Common myeloid progenitor, CD34-positive (primary cell): ENCODE measurements around the gene ADAMTSL1.

Source experiments
- CTCF ChIA-PET: fragments of 350-600 bp; sonication (Branson Sonifier 250); formaldehyde crosslinking; loops from one replicate; lab custom pipeline; 2021; ENCODE audit warnings: antibody characterized with exemption; lab: Charles Lee
- POLR2A ChIA-PET: fragments of 350-600 bp; sonication (Branson Sonifier 250); formaldehyde crosslinking; loops from one replicate; lab custom pipeline; 2021; ENCODE audit warnings: antibody characterized with exemption; lab: Charles Lee
- DNase-seq, 3 donors: peaks; one replicate each; pipeline versions ENCODE4 v3.0.0 to v3.0.0-alpha.2; 2013
- H3K27ac ChIP-seq, 2 experiments: 1 replicate in 1 of 2; 2 replicates in 1 of 2; pipeline ENCODE4 v1.7.0; 2013; ENCODE audit warnings: inconsistent platforms in 2 of 2, low read length in 2 of 2, mild to moderate bottlenecking in 2 of 2, low read depth in 1 of 2, moderate library complexity in 1 of 2; ENCODE audit not compliant: severe bottlenecking in 2 of 2, insufficient read depth in 1 of 2, poor library complexity in 1 of 2
- H3K27me3 ChIP-seq, 5 experiments: replicated peaks in 2 of 5; 1 replicate in 3 of 5; 2 replicates in 2 of 5; pipeline versions ENCODE4 v1.6.1 to v1.7.0; 2013; ENCODE audit warnings: low read length in 4 of 5, mild to moderate bottlenecking in 2 of 5, moderate library complexity in 2 of 5, inconsistent platforms in 1 of 5; ENCODE audit not compliant: insufficient read depth in 5 of 5, control insufficient read depth in 4 of 5
- H3K36me3 ChIP-seq, 4 experiments: 1 replicate in 2 of 4; 2 replicates in 2 of 4; pipeline versions ENCODE4 v1.6.1 to v1.7.0; 2013; ENCODE audit warnings: low read length in 3 of 4, control low read depth in 1 of 4, mild to moderate bottlenecking in 1 of 4; ENCODE audit not compliant: control insufficient read depth in 4 of 4, insufficient read depth in 4 of 4
- H3K4me1 ChIP-seq, 4 experiments: 1 replicate in 3 of 4; 2 replicates in 1 of 4; pipeline versions ENCODE4 v1.6.1 to v1.7.1; 2013; ENCODE audit warnings: low read length in 3 of 4, mild to moderate bottlenecking in 3 of 4, control low read depth in 1 of 4, inconsistent platforms in 1 of 4, moderate library complexity in 1 of 4; ENCODE audit not compliant: control insufficient read depth in 4 of 4, insufficient read depth in 4 of 4; ENCODE audit errors: control extremely low read depth in 1 of 4
- H3K4me3 ChIP-seq, 7 experiments: 1 replicate in 4 of 7; 2 replicates in 3 of 7; pipeline versions ENCODE4 v1.5.1 to v1.7.0; 2013; ENCODE audit warnings: mild to moderate bottlenecking in 7 of 7, low read length in 6 of 7, moderate library complexity in 6 of 7, inconsistent platforms in 2 of 7, low read depth in 2 of 7, control low read depth in 1 of 7; ENCODE audit not compliant: insufficient read depth in 4 of 7, control insufficient read depth in 1 of 7; ENCODE audit errors: extremely low read depth in 1 of 7
- H3K9me3 ChIP-seq, 5 experiments: 1 replicate in 4 of 5; 2 replicates in 1 of 5; pipeline versions ENCODE4 v1.6.1 to v1.7.1; 2013; ENCODE audit warnings: low read length in 4 of 5, mild to moderate bottlenecking in 2 of 5, inconsistent platforms in 1 of 5, low read depth in 1 of 5, moderate library complexity in 1 of 5; ENCODE audit not compliant: control insufficient read depth in 4 of 5, insufficient read depth in 2 of 5; ENCODE audit errors: control extremely low read depth in 1 of 5
- WGBS: methylation state at CpG from one replicate; pipeline ENCODE4 v1.1.5; 2013; ENCODE audit not compliant: insufficient coverage; 5-methylcytosine and 5-hydroxymethylcytosine counted together

Gene ADAMTSL1

GRCh38 chr9:18887546-18887945 is 413.6 kb downstream of the ADAMTSL1 start:
- ChIA-PET CTCF (no interaction called here), POLR2A (no interaction called here)
- WGBS, result 100% methylated on average over 1 of the region's 1 CpG
- Histone ChIP-seq H3K36me3 (no peaks in the 10 kb centered on the region), H3K4me1 (no peaks in the 10 kb centered on the region), H3K27ac (no peak overlapping the region), H3K4me3 (no peak overlapping the region), H3K9me3 (peaks cover 0 to 4% (median 0%) of the 10 kb centered on the region in 5 experiments), H3K27me3 (no peaks in the 10 kb centered on the region)
- no peak for DNase-seq

GRCh38 chr9:18888290-18888689 is 414.3 kb downstream of the ADAMTSL1 start:
- H3K4me1 ChIP-seq, result no peaks in the 10 kb centered on the region
- no peak overlapping the region for H3K4me3 ChIP-seq
- H3K36me3 ChIP-seq, result no peaks in the 10 kb centered on the region
- no peaks in the 10 kb centered on the region for H3K27me3 ChIP-seq
- peaks cover 0 to 4% (median 0%) of the 10 kb centered on the region in 5 experiments for H3K9me3 ChIP-seq
- no peak overlapping the region for H3K27ac ChIP-seq
- 100% methylated on average over 1 of the region's 1 CpG for WGBS
- ChIA-PET CTCF (no interaction called here), POLR2A (no interaction called here)
- DNase-seq, result no peak

GRCh38 chr9:18889550-18889949 is 415.6 kb downstream of the ADAMTSL1 start:
- Histone ChIP-seq H3K27me3 (no peaks in the 10 kb centered on the region), H3K4me3 (no peak overlapping the region), H3K4me1 (no peaks in the 10 kb centered on the region), H3K36me3 (no peaks in the 10 kb centered on the region), H3K27ac (no peak overlapping the region), H3K9me3 (peaks cover 0 to 4% (median 0%) of the 10 kb centered on the region in 5 experiments)
- CTCF ChIA-PET, result interaction anchor here (1.1 kb wide), 1 partner anchor 14 kb away, joined by 3 read pairs; no protein-coding TSS in a partner anchor
- POLR2A ChIA-PET, result interaction anchor here (1.0 kb wide), 1 partner anchor 12 kb away, joined by 3 read pairs; no protein-coding TSS in a partner anchor
- WGBS, result 94% methylated on average over 11 of the region's 12 CpGs
- no peak for DNase-seq

- CTCF ChIA-PET, result no interaction called here
These were observed 416.4 kb downstream of the ADAMTSL1 start for GRCh38 chr9:18890372-18890771.

GRCh38 chr9:18891946-18892670 is 418.2 kb downstream of the ADAMTSL1 start:
- ChIA-PET POLR2A (no interaction called here), CTCF (interaction anchor here (1.4 kb wide), 1 partner anchor 42 kb away, joined by 3 read pairs; no protein-coding TSS in a partner anchor)
- Histone ChIP-seq H3K4me3 (no peak overlapping the region), H3K36me3 (no peaks in the 10 kb centered on the region), H3K27me3 (no peaks in the 10 kb centered on the region), H3K4me1 (peaks cover 0 to 3% (median 0%) of the 10 kb centered on the region in 4 experiments), H3K9me3 (peaks cover 3 to 15% (median 4%) of the 10 kb centered on the region in 5 experiments), H3K27ac (no peak overlapping the region)
- no CpG with 5 or more reads among the region's 5 CpGs for WGBS
- no peak for DNase-seq

More at GRCh38 chr9:18890372-18890771, 416.4 kb downstream of the ADAMTSL1 start:
- no peak overlapping the region for H3K27ac ChIP-seq
- no peak overlapping the region for H3K4me3 ChIP-seq
- H3K9me3 ChIP-seq, result peaks cover 0 to 5% (median 0%) of the 10 kb centered on the region in 5 experiments
- H3K4me1 ChIP-seq, result no peaks in the 10 kb centered on the region
- POLR2A ChIA-PET, result no interaction called here
- no peaks in the 10 kb centered on the region for H3K27me3 ChIP-seq
- no peak for DNase-seq
- 17% methylated on average over 1 of the region's 4 CpGs for WGBS
- no peaks in the 10 kb centered on the region for H3K36me3 ChIP-seq

GRCh38 chr9:18893046-18893445 is 419.1 kb downstream of the ADAMTSL1 start:
- Histone ChIP-seq H3K36me3 (no peaks in the 10 kb centered on the region), H3K4me1 (peaks cover 0 to 3% (median 0%) of the 10 kb centered on the region in 4 experiments), H3K4me3 (no peak overlapping the region), H3K27ac (no peak overlapping the region), H3K9me3 (peaks cover 3 to 15% (median 5%) of the 10 kb centered on the region in 5 experiments), H3K27me3 (no peaks in the 10 kb centered on the region)
- no peak for DNase-seq
- WGBS, result 100% methylated on average over 4 of the region's 4 CpGs
- POLR2A ChIA-PET, result no interaction called here
- CTCF ChIA-PET, result interaction anchor here (1.4 kb wide), 1 partner anchor 41 kb away, joined by 3 read pairs; no protein-coding TSS in a partner anchor

- peaks cover 0 to 3% (median 0%) of the 10 kb centered on the region in 4 experiments for H3K4me1 ChIP-seq
- no peaks in the 10 kb centered on the region for H3K36me3 ChIP-seq
- peaks cover 3 to 15% (median 5%) of the 10 kb centered on the region in 5 experiments for H3K9me3 ChIP-seq
- no CpG with 5 or more reads among the region's 1 CpG for WGBS
- no peak for DNase-seq
- no peak overlapping the region for H3K4me3 ChIP-seq
- no peaks in the 10 kb centered on the region for H3K27me3 ChIP-seq
- CTCF ChIA-PET, result interaction anchor here (1.4 kb wide), 1 partner anchor 41 kb away, joined by 3 read pairs; no protein-coding TSS in a partner anchor
- no peak overlapping the region for H3K27ac ChIP-seq
- POLR2A ChIA-PET, result no interaction called here
These were observed 419.5 kb downstream of the ADAMTSL1 start for GRCh38 chr9:18893491-18893890.
